Measurements from ENCODE around the gene CST9L.

The CST9L gene

GRCh38 chr20:23528867-23529431, 39.3 kb downstream of the CST9L start:
- no peak overlapping the region for H3K23ac ChIP-seq (ENCODE audit: low read length)
- no peaks in the 10 kb centered on the region for H3K9me3 ChIP-seq (ENCODE audit: insufficient read depth, low read depth, low read length)
- no peak overlapping the region for H3K4me3 ChIP-seq (ENCODE audit: low read depth, low read length)
- H3K27me3 ChIP-seq (ENCODE audit: insufficient read depth, low read length) = no peaks in the 10 kb centered on the region
- H2BK12ac ChIP-seq (ENCODE audit: low read length) = no peak overlapping the region
- no peak overlapping the region for H3K14ac ChIP-seq (ENCODE audit: low read length)
- no peak overlapping the region for H4K8ac ChIP-seq (ENCODE audit: low read depth, low read length)
- no peak overlapping the region for H4K91ac ChIP-seq (ENCODE audit: low read depth, low read length)
- no peak overlapping the region for H2BK5ac ChIP-seq (ENCODE audit: low read depth, low read length, poor library complexity)
- no peak overlapping the region for H3K18ac ChIP-seq (ENCODE audit: low read length)
- no CpG with 5 or more reads among the region's 1 CpG for WGBS (ENCODE audit: extremely low coverage, insufficient coverage, insufficient read length)
- H3K36me3 ChIP-seq (ENCODE audit: control insufficient read depth in 1 of 2, insufficient read depth in 2 of 2, low read length in 2 of 2) = no peaks in the 10 kb centered on the region
- H4K12ac ChIP-seq (ENCODE audit: low read depth, low read length) = no peak overlapping the region
- H2BK120ac ChIP-seq (ENCODE audit: insufficient read depth, low read length, poor library complexity) = no peak overlapping the region
- no peak overlapping the region for H2AFZ ChIP-seq (ENCODE audit: insufficient read depth, low read length, poor library complexity)
- H3K79me2 ChIP-seq (ENCODE audit: control insufficient read depth, insufficient read depth, low read length, poor library complexity) = no peaks in the 10 kb centered on the region
- H3K4me1 ChIP-seq (ENCODE audit: control insufficient read depth in 1 of 2, insufficient read depth in 2 of 2, low read length in 2 of 2) = peaks cover 4 to 5% of the 10 kb centered on the region in 2 experiments
- H3K4me2 ChIP-seq (ENCODE audit: low read length) = no peak overlapping the region
- DNase-seq = no peak
- H3K79me1 ChIP-seq (ENCODE audit: low read length) = no peaks in the 10 kb centered on the region
- H3K27ac ChIP-seq (ENCODE audit: low read depth, low read length) = no peak overlapping the region
- H3K9ac ChIP-seq (ENCODE audit: low read length) = no peak overlapping the region
- H2AK5ac ChIP-seq (ENCODE audit: low read length) = no peak overlapping the region
- H3K4ac ChIP-seq (ENCODE audit: low read depth, low read length) = no peak overlapping the region

- Histone ChIP-seq H2BK5ac (ENCODE audit: low read depth, low read length, poor library complexity) (no peak overlapping the region), H2BK12ac (ENCODE audit: low read length) (no peak overlapping the region), H3K4me1 (ENCODE audit: control insufficient read depth in 1 of 2, insufficient read depth in 2 of 2, low read length in 2 of 2) (peaks cover 5% of the 10 kb centered on the region in 2 experiments), H3K18ac (ENCODE audit: low read length) (no peak overlapping the region), H3K4ac (ENCODE audit: low read depth, low read length) (no peak overlapping the region), H2BK120ac (ENCODE audit: insufficient read depth, low read length, poor library complexity) (no peak overlapping the region), H3K9me3 (ENCODE audit: insufficient read depth, low read depth, low read length) (no peaks in the 10 kb centered on the region), H2AFZ (ENCODE audit: insufficient read depth, low read length, poor library complexity) (no peak overlapping the region), H4K12ac (ENCODE audit: low read depth, low read length) (no peak overlapping the region), H4K8ac (ENCODE audit: low read depth, low read length) (no peak overlapping the region), H3K4me3 (ENCODE audit: low read depth, low read length) (no peak overlapping the region), H3K23ac (ENCODE audit: low read length) (no peak overlapping the region), H3K9ac (ENCODE audit: low read length) (no peak overlapping the region), H3K27me3 (ENCODE audit: insufficient read depth, low read length) (no peaks in the 10 kb centered on the region), H3K14ac (ENCODE audit: low read length) (no peak overlapping the region), H3K79me2 (ENCODE audit: control insufficient read depth, insufficient read depth, low read length, poor library complexity) (no peaks in the 10 kb centered on the region), H4K91ac (ENCODE audit: low read depth, low read length) (no peak overlapping the region), H3K27ac (ENCODE audit: low read depth, low read length) (no peak overlapping the region), H2AK5ac (ENCODE audit: low read length) (no peak overlapping the region), H3K4me2 (ENCODE audit: low read length) (no peak overlapping the region), H3K36me3 (ENCODE audit: control insufficient read depth in 1 of 2, insufficient read depth in 2 of 2, low read length in 2 of 2) (no peaks in the 10 kb centered on the region), H3K79me1 (ENCODE audit: low read length) (no peaks in the 10 kb centered on the region)
- DNase-seq = no peak
- WGBS (ENCODE audit: extremely low coverage, insufficient coverage, insufficient read length) = no CpG with 5 or more reads among the region's 1 CpG
Measured at GRCh38 chr20:23526850-23527249, 41.4 kb downstream of the CST9L start.

- H3K23ac ChIP-seq (ENCODE audit: low read length) = no peak overlapping the region
- no peak overlapping the region for H4K91ac ChIP-seq (ENCODE audit: low read depth, low read length)
- no peaks in the 10 kb centered on the region for H3K79me2 ChIP-seq (ENCODE audit: control insufficient read depth, insufficient read depth, low read length, poor library complexity)
- no peak overlapping the region for H3K4ac ChIP-seq (ENCODE audit: low read depth, low read length)
- no peak overlapping the region for H2AFZ ChIP-seq (ENCODE audit: insufficient read depth, low read length, poor library complexity)
- no peaks in the 10 kb centered on the region for H3K9me3 ChIP-seq (ENCODE audit: insufficient read depth, low read depth, low read length)
- no peak overlapping the region for H3K4me2 ChIP-seq (ENCODE audit: low read length)
- no CpG with 5 or more reads among the region's 10 CpGs for WGBS (ENCODE audit: extremely low coverage, insufficient coverage, insufficient read length)
- H3K4me1 ChIP-seq (ENCODE audit: control insufficient read depth in 1 of 2, insufficient read depth in 2 of 2, low read length in 2 of 2) = peaks cover 5% of the 10 kb centered on the region in 2 experiments
- H4K8ac ChIP-seq (ENCODE audit: low read depth, low read length) = no peak overlapping the region
- no peaks in the 10 kb centered on the region for H3K79me1 ChIP-seq (ENCODE audit: low read length)
- H3K4me3 ChIP-seq (ENCODE audit: low read depth, low read length) = no peak overlapping the region
- no peak overlapping the region for H3K27ac ChIP-seq (ENCODE audit: low read depth, low read length)
- H3K9ac ChIP-seq (ENCODE audit: low read length) = no peak overlapping the region
- H2AK5ac ChIP-seq (ENCODE audit: low read length) = no peak overlapping the region
- H2BK12ac ChIP-seq (ENCODE audit: low read length) = no peak overlapping the region
- H2BK5ac ChIP-seq (ENCODE audit: low read depth, low read length, poor library complexity) = no peak overlapping the region
- H3K14ac ChIP-seq (ENCODE audit: low read length) = no peak overlapping the region
- no peak overlapping the region for H2BK120ac ChIP-seq (ENCODE audit: insufficient read depth, low read length, poor library complexity)
- H3K18ac ChIP-seq (ENCODE audit: low read length) = no peak overlapping the region
- no peaks in the 10 kb centered on the region for H3K27me3 ChIP-seq (ENCODE audit: insufficient read depth, low read length)
- H4K12ac ChIP-seq (ENCODE audit: low read depth, low read length) = no peak overlapping the region
- H3K36me3 ChIP-seq (ENCODE audit: control insufficient read depth in 1 of 2, insufficient read depth in 2 of 2, low read length in 2 of 2) = no peaks in the 10 kb centered on the region
- no peak for DNase-seq
Measured at GRCh38 chr20:23524146-23524545, 44.1 kb downstream of the CST9L start.

- no peaks in the 10 kb centered on the region for H3K9me3 ChIP-seq (ENCODE audit: insufficient read depth, low read depth, low read length)
- no peak overlapping the region for H4K8ac ChIP-seq (ENCODE audit: low read depth, low read length)
- no peak overlapping the region for H3K4me3 ChIP-seq (ENCODE audit: low read depth, low read length)
- no peak overlapping the region for H4K12ac ChIP-seq (ENCODE audit: low read depth, low read length)
- no peak overlapping the region for H3K18ac ChIP-seq (ENCODE audit: low read length)
- no peak overlapping the region for H2BK120ac ChIP-seq (ENCODE audit: insufficient read depth, low read length, poor library complexity)
- no peak for DNase-seq
- H3K27ac ChIP-seq (ENCODE audit: low read depth, low read length) = no peak overlapping the region
- no peaks in the 10 kb centered on the region for H3K79me1 ChIP-seq (ENCODE audit: low read length)
- H3K27me3 ChIP-seq (ENCODE audit: insufficient read depth, low read length) = no peaks in the 10 kb centered on the region
- H3K14ac ChIP-seq (ENCODE audit: low read length) = no peak overlapping the region
- WGBS (ENCODE audit: extremely low coverage, insufficient coverage, insufficient read length) = no CpG with 5 or more reads among the region's 2 CpGs
- no peak overlapping the region for H3K4me2 ChIP-seq (ENCODE audit: low read length)
- H3K23ac ChIP-seq (ENCODE audit: low read length) = no peak overlapping the region
- no peaks in the 10 kb centered on the region for H3K36me3 ChIP-seq (ENCODE audit: control insufficient read depth in 1 of 2, insufficient read depth in 2 of 2, low read length in 2 of 2)
- H2AK5ac ChIP-seq (ENCODE audit: low read length) = no peak overlapping the region
- no peak overlapping the region for H3K9ac ChIP-seq (ENCODE audit: low read length)
- no peak overlapping the region for H2BK5ac ChIP-seq (ENCODE audit: low read depth, low read length, poor library complexity)
- no peak overlapping the region for H2AFZ ChIP-seq (ENCODE audit: insufficient read depth, low read length, poor library complexity)
- no peak overlapping the region for H4K91ac ChIP-seq (ENCODE audit: low read depth, low read length)
- H3K79me2 ChIP-seq (ENCODE audit: control insufficient read depth, insufficient read depth, low read length, poor library complexity) = no peaks in the 10 kb centered on the region
- no peak overlapping the region for H2BK12ac ChIP-seq (ENCODE audit: low read length)
- H3K4me1 ChIP-seq (ENCODE audit: control insufficient read depth in 1 of 2, insufficient read depth in 2 of 2, low read length in 2 of 2) = peaks cover 5% of the 10 kb centered on the region in 2 experiments
- H3K4ac ChIP-seq (ENCODE audit: low read depth, low read length) = no peak overlapping the region
Measured at GRCh38 chr20:23520185-23520584, 48.1 kb downstream of the CST9L start.
